ENCODE results near the gene MBD2. TPM values are rescaled to one million over a fixed set of nuclear protein-coding genes. Genes with fewer than 3 reads are reported as not detected.

MBD2 gene
- total and polyA plus RNA-seq, 7 donors, result 16.0 to 44.7 (median 26.9) TPM

DNA sequence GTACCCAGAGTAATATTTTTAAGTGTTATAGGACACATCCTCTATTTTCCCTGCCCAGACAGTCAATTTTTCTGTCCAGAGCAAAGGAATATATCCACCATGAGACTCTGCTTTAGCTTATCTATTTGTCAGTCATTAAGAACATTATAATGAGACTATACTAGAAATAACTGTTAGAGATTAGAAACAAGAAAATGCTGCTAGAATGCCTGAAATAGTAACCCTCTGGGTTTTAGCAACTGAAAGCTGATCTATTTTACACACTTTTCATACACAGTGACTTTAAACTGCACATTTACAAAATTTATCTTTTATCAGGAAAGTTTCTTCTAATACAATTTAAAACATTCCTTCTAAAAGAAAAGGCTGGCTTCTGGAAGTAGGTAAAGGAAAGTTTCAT is 39.6 kb downstream of the MBD2 start:
- DNase-seq, result no peak
- no peak for TF ChIP-seq CTCF (IDR thresholded peaks at IDR 0.05)
- Histone ChIP-seq H3K27ac (no peak overlapping the region), H3K36me3 (ENCODE audit: insufficient read depth in 1 of 2, low read depth in 1 of 2) (peaks cover 0 to 42% of the 10 kb centered on the region in 2 donors), H3K4me3 (no peak overlapping the region), H3K27me3 (ENCODE audit: insufficient read depth in 3 of 3, low read length in 2 of 3) (no peaks in the 10 kb centered on the region), H3K9me3 (no peaks in the 10 kb centered on the region), H3K4me1 (no peaks in the 10 kb centered on the region)
- intact Hi-C loops (cut with DNase I), result no loop called here
- no peak for ATAC-seq

DNA sequence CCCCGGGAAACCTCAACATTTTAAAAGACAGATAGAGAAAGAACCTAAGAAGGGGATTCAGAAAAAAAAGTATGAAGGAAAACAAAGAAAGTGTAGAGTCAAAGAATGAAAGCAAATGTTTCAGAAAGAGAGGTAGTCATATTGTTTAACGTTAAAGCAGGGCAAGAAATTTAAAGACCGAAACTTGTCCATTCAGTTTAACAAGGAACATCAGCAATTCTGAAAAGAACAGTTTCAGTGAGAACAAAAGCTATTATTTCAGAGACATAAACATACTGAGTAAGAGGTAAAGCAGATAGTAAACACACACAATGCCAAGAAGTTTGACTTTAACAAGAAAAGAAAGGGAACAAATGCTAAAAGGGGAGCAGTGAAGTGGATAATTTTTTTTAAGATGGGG is 41.1 kb downstream of the MBD2 start:
- H3K4me3 ChIP-seq, result no peak overlapping the region
- H3K4me1 ChIP-seq, result no peaks in the 10 kb centered on the region
- intact Hi-C loops (cut with DNase I), result no loop called here
- H3K27ac ChIP-seq, result no peak overlapping the region
- no peak for ATAC-seq
- H3K9me3 ChIP-seq, result no peaks in the 10 kb centered on the region
- H3K27me3 ChIP-seq (ENCODE audit: insufficient read depth in 3 of 3, low read length in 2 of 3), result no peaks in the 10 kb centered on the region
- TF ChIP-seq CTCF (IDR thresholded peaks at IDR 0.05), result no peak
- peaks cover 0 to 39% of the 10 kb centered on the region in 2 donors for H3K36me3 ChIP-seq (ENCODE audit: insufficient read depth in 1 of 2, low read depth in 1 of 2)
- DNase-seq, result no peak
- 89 to 90% (median 89%) methylated on average over 3 of the region's 3 CpGs for WGBS, 3 donors

DNA sequence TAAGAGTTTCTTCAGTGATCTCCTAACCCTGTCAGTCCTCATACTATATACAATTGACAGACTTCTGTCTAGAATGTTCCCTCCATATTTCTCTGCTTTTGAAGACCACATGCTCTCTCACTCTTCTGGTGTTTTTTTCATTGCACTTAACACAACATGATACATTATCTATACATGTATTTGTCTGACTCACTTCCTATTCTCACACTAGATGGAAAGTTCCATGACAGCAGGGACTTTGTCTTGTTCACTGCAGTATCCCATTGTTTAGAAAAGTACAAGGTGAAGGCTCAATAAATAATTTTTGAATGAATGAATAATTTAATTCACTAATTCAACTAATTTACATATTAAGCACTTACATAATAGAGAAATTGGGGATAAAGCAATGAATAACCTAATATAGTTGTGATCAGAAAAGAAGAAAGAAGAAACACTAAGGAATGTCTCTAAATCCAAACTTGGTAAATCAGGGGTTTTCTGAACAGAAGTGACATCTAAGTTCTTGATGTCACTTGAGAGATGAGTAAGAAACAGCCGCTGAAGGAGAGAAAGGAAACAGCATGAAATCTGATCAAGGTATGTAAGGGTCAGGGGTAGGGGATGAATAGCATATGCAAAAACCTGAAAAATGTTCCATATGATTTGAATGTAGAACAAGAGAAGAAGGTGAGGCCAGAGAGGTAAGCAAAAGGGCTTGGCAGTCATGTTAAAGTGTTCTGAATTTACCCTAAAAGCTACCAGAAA is 42.4 kb downstream of the MBD2 start:
- no peak for DNase-seq
- no peak for ATAC-seq
- peaks cover 0 to 25% of the 10 kb centered on the region in 2 donors for H3K36me3 ChIP-seq (ENCODE audit: insufficient read depth in 1 of 2, low read depth in 1 of 2)
- WGBS, 3 donors, result 85 to 90% (median 88%) methylated on average over 1 of the region's 1 CpG
- no peaks in the 10 kb centered on the region for H3K4me1 ChIP-seq
- intact Hi-C loops (cut with DNase I), result no loop called here
- H3K9me3 ChIP-seq, result no peaks in the 10 kb centered on the region
- H3K27me3 ChIP-seq (ENCODE audit: insufficient read depth in 3 of 3, low read length in 2 of 3), result no peaks in the 10 kb centered on the region
- H3K4me3 ChIP-seq, result no peak overlapping the region
- no peak for TF ChIP-seq CTCF (IDR thresholded peaks at IDR 0.05)
- H3K27ac ChIP-seq, result no peak overlapping the region

DNA sequence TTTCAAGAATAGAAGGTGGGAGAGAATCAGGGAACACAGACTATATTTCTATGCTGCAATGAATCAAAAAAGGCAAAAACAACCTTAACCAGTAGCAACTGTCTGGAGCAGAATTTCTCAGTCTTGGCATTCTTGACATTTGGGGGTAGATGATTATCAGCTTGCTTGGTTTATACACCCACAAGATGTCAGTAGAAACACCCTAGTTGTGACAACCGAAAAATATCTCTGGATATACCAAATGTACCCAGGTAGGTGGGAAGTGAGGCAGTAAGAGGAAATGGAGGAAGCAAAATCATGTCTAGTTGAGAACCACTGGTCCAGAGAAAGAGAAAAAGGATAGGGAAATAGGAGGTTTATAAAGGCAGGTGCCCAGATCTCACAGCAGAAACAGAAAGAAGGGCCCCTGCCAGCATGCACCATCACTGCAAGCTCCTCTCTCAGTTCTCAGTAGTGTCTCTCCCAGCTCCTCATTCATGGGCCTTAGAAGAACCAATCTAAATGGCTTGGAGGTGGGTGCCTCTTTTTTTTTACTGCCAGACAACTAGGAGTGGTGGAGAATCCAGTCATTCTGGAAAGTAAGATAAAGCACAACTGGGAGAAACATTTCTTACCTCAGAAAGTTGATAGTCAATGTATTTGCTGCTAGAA is 50.4 kb downstream of the MBD2 start:
- no peak overlapping the region for H3K4me3 ChIP-seq
- ATAC-seq, result no peak
- intact Hi-C loops (cut with DNase I), result no loop called here
- H3K27me3 ChIP-seq (ENCODE audit: insufficient read depth in 3 of 3, low read length in 2 of 3), result no peaks in the 10 kb centered on the region
- DNase-seq, result no peak
- H3K36me3 ChIP-seq (ENCODE audit: insufficient read depth in 1 of 2, low read depth in 1 of 2), result no peaks in the 10 kb centered on the region
- 89 to 100% (median 100%) methylated on average over 1 of the region's 1 CpG for WGBS, 3 donors
- no peak overlapping the region for H3K27ac ChIP-seq
- no peaks in the 10 kb centered on the region for H3K9me3 ChIP-seq
- no peak for TF ChIP-seq CTCF (IDR thresholded peaks at IDR 0.05)
- H3K4me1 ChIP-seq, result no peaks in the 10 kb centered on the region

All from psoas muscle (tissue), 8 donors.